ENCODE data around the gene SYT7.
A peak's percentile ranks its signal among the peaks of the same experiment; 100 is the strongest.

Gene SYT7

GRCh38 chr11:61577383-61578118 is 3.3 kb downstream of the SYT7 start:
- Histone ChIP-seq H3K9ac (ENCODE audit: low read depth, low read length) (no peak overlapping the region), H3K9me3 (ENCODE audit: insufficient read depth, low read depth, low read length) (no peaks in the 10 kb centered on the region), H3K4me3 (ENCODE audit: low read length) (no peak overlapping the region), H3K4me1 (ENCODE audit: insufficient read depth, low read length) (peaks cover 15% of the 10 kb centered on the region; the same call in 1 of the 2 replicates), H3K36me3 (ENCODE audit: insufficient read depth, low read depth, low read length) (no peaks in the 10 kb centered on the region), H3K27me3 (ENCODE audit: insufficient read depth, low read length) (peaks cover 36% of the 10 kb centered on the region), H3K27ac (ENCODE audit: low read length) (no peak overlapping the region)

- H3K4me3 ChIP-seq (ENCODE audit: low read length) = no peak overlapping the region
- no peaks in the 10 kb centered on the region for H3K9me3 ChIP-seq (ENCODE audit: insufficient read depth, low read depth, low read length)
- H3K27me3 ChIP-seq (ENCODE audit: insufficient read depth, low read length) = peaks cover 25% of the 10 kb centered on the region
- H3K36me3 ChIP-seq (ENCODE audit: insufficient read depth, low read depth, low read length) = no peaks in the 10 kb centered on the region
- peaks cover 12% of the 10 kb centered on the region; the same call in 1 of the 2 replicates for H3K4me1 ChIP-seq (ENCODE audit: insufficient read depth, low read length)
- H3K9ac ChIP-seq (ENCODE audit: low read depth, low read length) = no peak overlapping the region
- H3K27ac ChIP-seq (ENCODE audit: low read length) = no peak overlapping the region
Measured at GRCh38 chr11:61575886-61576861, 4.7 kb downstream of the SYT7 start.

- H3K36me3 ChIP-seq (ENCODE audit: insufficient read depth, low read depth, low read length) = no peaks in the 10 kb centered on the region
- H3K27me3 ChIP-seq (ENCODE audit: insufficient read depth, low read length) = peaks cover 22% of the 10 kb centered on the region
Measured at GRCh38 chr11:61574611-61575010, 6.3 kb downstream of the SYT7 start.

DNA sequence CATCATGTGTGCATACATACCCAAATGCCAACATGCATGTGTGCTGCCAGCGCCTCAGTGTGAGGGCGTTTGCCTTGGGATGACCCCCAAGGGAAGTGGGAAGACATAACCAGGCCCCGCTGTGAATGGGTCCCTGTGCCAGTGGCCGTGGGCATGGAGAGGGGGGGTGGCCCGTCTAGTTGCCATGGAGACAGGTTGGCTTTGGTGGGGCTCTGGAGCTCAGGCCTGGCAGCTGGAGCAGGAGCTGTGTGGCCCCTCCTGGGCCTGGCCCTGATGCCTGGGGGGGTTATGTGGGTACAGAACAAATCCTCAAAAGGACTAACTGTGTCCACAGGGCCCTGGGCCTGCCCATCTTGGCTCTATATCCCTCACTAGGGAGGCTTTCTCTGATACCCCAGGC is 8.0 kb downstream of the SYT7 start:
- no peaks in the 10 kb centered on the region for H3K9me3 ChIP-seq (ENCODE audit: insufficient read depth, low read depth, low read length)
- H3K27me3 ChIP-seq (ENCODE audit: insufficient read depth, low read length) = peaks cover 24% of the 10 kb centered on the region
- no peak overlapping the region for H3K4me3 ChIP-seq (ENCODE audit: low read length)
- no peaks in the 10 kb centered on the region for H3K36me3 ChIP-seq (ENCODE audit: insufficient read depth, low read depth, low read length)
- H3K4me1 ChIP-seq (ENCODE audit: insufficient read depth, low read length) = peaks cover 10% of the 10 kb centered on the region; the same call in 1 of the 2 replicates
- no peak overlapping the region for H3K9ac ChIP-seq (ENCODE audit: low read depth, low read length)
- H3K27ac ChIP-seq (ENCODE audit: low read length) = no peak overlapping the region

More at GRCh38 chr11:61574611-61575010, 6.3 kb downstream of the SYT7 start:
- Histone ChIP-seq H3K9me3 (ENCODE audit: insufficient read depth, low read depth, low read length) (no peaks in the 10 kb centered on the region), H3K9ac (ENCODE audit: low read depth, low read length) (no peak overlapping the region), H3K4me3 (ENCODE audit: low read length) (no peak overlapping the region), H3K27ac (ENCODE audit: low read length) (no peak overlapping the region), H3K4me1 (ENCODE audit: insufficient read depth, low read length) (peaks cover 10% of the 10 kb centered on the region; the same call in 1 of the 2 replicates)

DNA sequence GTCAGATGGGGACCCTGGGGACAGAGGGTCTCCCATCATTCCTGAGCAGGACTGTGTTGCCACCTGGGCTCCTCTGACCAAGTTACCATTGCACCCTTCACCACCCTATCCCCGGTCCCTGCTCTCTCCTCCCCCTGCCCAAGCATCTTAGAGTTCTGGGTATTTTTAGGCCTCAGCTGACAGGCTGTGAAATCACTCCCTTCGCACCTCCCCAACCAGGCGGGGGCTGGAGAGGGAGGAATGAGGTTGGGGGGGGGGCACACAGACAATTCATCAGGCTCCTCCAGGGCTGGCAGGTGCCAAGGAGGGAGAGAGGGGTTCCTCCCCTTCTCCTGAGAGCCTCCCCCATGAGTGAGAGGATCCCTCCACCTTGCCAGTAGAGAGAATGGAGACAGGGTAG is 9.0 kb downstream of the SYT7 start:
- Histone ChIP-seq H3K9ac (ENCODE audit: low read depth, low read length) (no peak overlapping the region), H3K36me3 (ENCODE audit: insufficient read depth, low read depth, low read length) (no peaks in the 10 kb centered on the region), H3K27me3 (ENCODE audit: insufficient read depth, low read length) (peaks cover 28% of the 10 kb centered on the region), H3K4me1 (ENCODE audit: insufficient read depth, low read length) (peaks cover 6% of the 10 kb centered on the region; the same call in 1 of the 2 replicates), H3K4me3 (ENCODE audit: low read length) (no peak overlapping the region), H3K9me3 (ENCODE audit: insufficient read depth, low read depth, low read length) (no peaks in the 10 kb centered on the region), H3K27ac (ENCODE audit: low read length) (no peak overlapping the region)

DNA sequence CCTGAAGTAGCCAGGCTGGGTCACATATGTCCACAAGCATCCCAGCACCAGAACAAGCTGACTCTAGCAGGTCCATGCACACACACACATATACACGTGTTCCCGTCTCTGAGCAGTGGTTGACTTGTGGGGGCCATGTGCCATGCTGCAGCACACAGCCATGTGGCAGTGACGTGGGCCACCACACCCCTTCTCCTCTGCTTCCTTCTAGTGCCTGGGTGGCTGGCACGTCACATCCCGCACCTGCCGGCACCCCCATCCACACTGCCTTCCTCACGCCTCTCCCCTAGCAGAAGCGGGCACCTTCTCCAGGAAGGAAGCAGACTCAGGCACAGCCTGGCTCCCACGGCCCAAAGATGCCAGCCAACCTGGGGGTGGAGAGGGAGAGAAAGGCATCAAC is 9.5 kb downstream of the SYT7 start:
- Histone ChIP-seq H3K4me1 (ENCODE audit: insufficient read depth, low read length) (peaks cover 6% of the 10 kb centered on the region; the same call in 1 of the 2 replicates), H3K9me3 (ENCODE audit: insufficient read depth, low read depth, low read length) (no peaks in the 10 kb centered on the region), H3K27me3 (ENCODE audit: insufficient read depth, low read length) (peaks cover 28% of the 10 kb centered on the region), H3K36me3 (ENCODE audit: insufficient read depth, low read depth, low read length) (no peaks in the 10 kb centered on the region), H3K9ac (ENCODE audit: low read depth, low read length) (no peak overlapping the region), H3K27ac (ENCODE audit: low read length) (no peak overlapping the region), H3K4me3 (ENCODE audit: low read length) (no peak overlapping the region)

DNA sequence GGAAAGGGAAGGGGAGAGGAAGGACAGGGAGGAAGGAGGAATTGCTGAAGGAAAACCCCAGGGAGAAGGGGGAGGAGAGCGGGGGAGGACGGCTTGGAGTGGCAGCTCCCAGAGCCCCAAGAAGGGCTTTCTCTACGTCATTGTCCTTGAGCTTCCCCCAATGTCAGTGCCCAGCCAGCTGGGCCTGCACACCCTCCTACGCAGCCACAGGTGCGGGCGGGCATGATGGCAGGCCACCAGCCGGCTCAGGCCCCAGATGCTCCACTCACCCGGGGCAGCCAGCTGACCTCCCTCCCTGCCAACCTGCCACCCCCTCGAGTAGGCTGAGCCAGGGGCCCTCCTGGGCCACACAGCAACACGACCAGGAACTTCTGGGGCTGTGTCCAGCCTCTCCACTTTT is 11.2 kb downstream of the SYT7 start:
- Histone ChIP-seq H3K27ac (ENCODE audit: low read length) (no peak overlapping the region), H3K36me3 (ENCODE audit: insufficient read depth, low read depth, low read length) (no peaks in the 10 kb centered on the region), H3K4me3 (ENCODE audit: low read length) (no peak overlapping the region), H3K4me1 (ENCODE audit: insufficient read depth, low read length) (peaks cover 6% of the 10 kb centered on the region; the same call in 1 of the 2 replicates), H3K9ac (ENCODE audit: low read depth, low read length) (no peak overlapping the region), H3K27me3 (ENCODE audit: insufficient read depth, low read length) (peaks cover 35% of the 10 kb centered on the region), H3K9me3 (ENCODE audit: insufficient read depth, low read depth, low read length) (no peaks in the 10 kb centered on the region)

GRCh38 chr11:61569018-61569417 is 11.9 kb downstream of the SYT7 start:
- Histone ChIP-seq H3K9ac (ENCODE audit: low read depth, low read length) (no peak overlapping the region), H3K27me3 (ENCODE audit: insufficient read depth, low read length) (peaks cover 42% of the 10 kb centered on the region), H3K36me3 (ENCODE audit: insufficient read depth, low read depth, low read length) (no peaks in the 10 kb centered on the region), H3K4me3 (ENCODE audit: low read length) (no peak overlapping the region), H3K9me3 (ENCODE audit: insufficient read depth, low read depth, low read length) (no peaks in the 10 kb centered on the region), H3K4me1 (ENCODE audit: insufficient read depth, low read length) (peaks cover 6% of the 10 kb centered on the region; the same call in 1 of the 2 replicates), H3K27ac (ENCODE audit: low read length) (no peak overlapping the region)

DNA sequence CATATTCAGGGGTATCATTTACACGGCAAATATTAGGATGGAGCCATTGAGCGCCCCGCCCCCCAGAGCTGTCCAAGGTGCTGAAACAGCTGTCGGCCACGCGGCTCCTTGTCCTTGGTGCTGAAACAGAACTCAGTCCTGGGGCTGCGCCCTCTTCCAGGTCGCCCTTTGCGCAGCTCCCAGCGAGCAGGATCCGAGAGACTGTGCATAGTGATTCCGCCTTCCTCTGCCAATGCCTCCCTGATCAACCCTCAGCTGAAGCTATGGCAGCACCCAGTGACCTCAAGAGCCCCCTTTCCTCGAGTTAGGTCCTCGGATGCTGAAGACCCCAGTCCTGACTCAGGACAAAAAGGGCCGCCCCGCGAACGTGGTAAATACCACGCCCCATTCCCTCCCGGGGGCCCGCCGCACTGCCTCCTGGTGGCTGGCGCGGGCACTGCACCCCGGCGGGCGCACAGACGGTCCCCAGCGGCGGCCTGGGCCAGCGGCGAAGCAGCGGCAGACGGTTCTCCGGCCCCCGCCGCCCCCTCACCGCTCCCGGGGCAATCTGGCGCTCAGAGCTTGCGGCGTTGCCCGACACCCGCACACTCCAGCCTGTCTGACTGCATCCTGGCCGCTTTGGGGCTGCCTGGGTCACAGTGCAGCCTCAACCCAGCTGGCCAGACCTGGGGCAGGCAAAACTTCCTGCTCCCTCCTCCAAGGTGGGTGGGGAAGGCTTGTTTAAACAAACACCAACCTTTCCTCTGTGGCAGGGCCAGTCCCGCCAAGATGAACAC is 13.4 kb downstream of the SYT7 start:
- H3K27me3 ChIP-seq (ENCODE audit: insufficient read depth, low read length) = peaks cover 46% of the 10 kb centered on the region

GRCh38 chr11:61564936-61565696 is 15.8 kb downstream of the SYT7 start:
- H3K9me3 ChIP-seq (ENCODE audit: insufficient read depth, low read depth, low read length) = no peaks in the 10 kb centered on the region
- no peak overlapping the region for H3K4me3 ChIP-seq (ENCODE audit: low read length)
- H3K27ac ChIP-seq (ENCODE audit: low read length) = no peak overlapping the region
- H3K36me3 ChIP-seq (ENCODE audit: insufficient read depth, low read depth, low read length) = no peaks in the 10 kb centered on the region
- H3K4me1 ChIP-seq (ENCODE audit: insufficient read depth, low read length) = peaks cover 6% of the 10 kb centered on the region; the same call in 1 of the 2 replicates
- H3K9ac ChIP-seq (ENCODE audit: low read depth, low read length) = no peak overlapping the region
- H3K27me3 ChIP-seq (ENCODE audit: insufficient read depth, low read length) = peaks cover 45% of the 10 kb centered on the region

More for the DNA sequence above, 13.4 kb downstream of the SYT7 start:
- Histone ChIP-seq H3K4me3 (ENCODE audit: low read length) (peak overlapping the region; percentile 65), H3K4me1 (ENCODE audit: insufficient read depth, low read length) (peaks cover 6% of the 10 kb centered on the region; the same call in 1 of the 2 replicates), H3K9me3 (ENCODE audit: insufficient read depth, low read depth, low read length) (no peaks in the 10 kb centered on the region), H3K36me3 (ENCODE audit: insufficient read depth, low read depth, low read length) (no peaks in the 10 kb centered on the region), H3K9ac (ENCODE audit: low read depth, low read length) (no peak overlapping the region), H3K27ac (ENCODE audit: low read length) (no peak overlapping the region)

All from iPS-20b (cell line).